GM23338 (cell line): ENCODE measurements around the gene MPZL1.

Experiments used
- CREB1 ChIP-seq: fragments of 250-450 bp; sonication (Bioruptor Pico); IDR thresholded peaks from 2 replicates; pipeline ENCODE4 v1.5.0; 2020; ENCODE audit warnings: low read depth, mild to moderate bottlenecking, moderate library complexity
- CTCF ChIP-seq, 2 experiments: fragments of 200-600 bp in 1 of 2; sonication (generic) in 1 of 2; conservative IDR thresholded peaks; 2 replicates each; pipeline versions ENCODE4 v1.5.1 to v1.6.1; 2016 to 2017; ENCODE audit warnings: antibody characterized with exemption in 2 of 2, low read depth in 2 of 2, mild to moderate bottlenecking in 2 of 2, moderate library complexity in 1 of 2
- ETS1 ChIP-seq: IDR thresholded peaks from 2 replicates; pipeline ENCODE4 v1.6.1; 2016; ENCODE audit warnings: antibody characterized with exemption
- EZH2 ChIP-seq: fragments of 200-600 bp; sonication (generic); IDR thresholded peaks from one replicate; pipeline ENCODE4 v1.8.0; 2017; ENCODE audit warnings: antibody characterized with exemption, mild to moderate bottlenecking, low read depth; ENCODE audit not compliant: unreplicated experiment
- EZH2phosphoT487 ChIP-seq: fragments of 200-600 bp; sonication (generic); IDR thresholded peaks from one replicate; pipeline ENCODE4 v1.8.1; 2018; ENCODE audit warnings: antibody characterized with exemption; ENCODE audit not compliant: unreplicated experiment
- JUNB ChIP-seq: IDR thresholded peaks from one replicate; pipeline ENCODE4 v1.6.1; 2016; ENCODE audit warnings: antibody characterized with exemption; ENCODE audit not compliant: unreplicated experiment
- NANOG ChIP-seq: IDR thresholded peaks from 2 replicates; pipeline ENCODE4 v1.6.1; 2016; ENCODE audit warnings: antibody characterized with exemption, borderline replicate concordance
- POLR2AphosphoS5 ChIP-seq: IDR thresholded peaks from 2 replicates; pipeline ENCODE4 v1.6.1; 2016; ENCODE audit warnings: antibody characterized with exemption, low read depth
- REST ChIP-seq: IDR thresholded peaks from one replicate; pipeline ENCODE4 v1.6.1; 2018; ENCODE audit warnings: antibody characterized with exemption; ENCODE audit not compliant: unreplicated experiment
- STAT1 ChIP-seq: IDR thresholded peaks from one replicate; pipeline ENCODE4 v1.6.1; 2016; ENCODE audit warnings: antibody characterized with exemption; ENCODE audit not compliant: unreplicated experiment
- ZNF114 ChIP-seq: fragments of 250-450 bp; sonication (Bioruptor Pico); IDR thresholded peaks from 2 replicates; pipeline ENCODE4 v1.5.0; 2020; ENCODE audit warnings: mild to moderate bottlenecking, moderate library complexity

- TF ChIP-seq CTCF (conservative IDR thresholded peaks at IDR 0.05; ENCODE audit: low read depth in 2 of 2) (no peak), NANOG (no peak), CREB1 (no peak), POLR2AphosphoS5 (no peak), EZH2 (no peak), JUNB (no peak), STAT1 (no peak), REST (no peak), ETS1 (no peak), EZH2phosphoT487 (no peak), ZNF114 (CRISPR knock-in tag) (no peak)
These were observed 48.5 kb upstream of the MPZL1 start for GRCh38 chr1:167673265-167673664.
